ENCODE results near the gene PDE4D. TPM values are rescaled to one million over a fixed set of nuclear protein-coding genes. Genes with fewer than 3 reads are reported as not detected.

PDE4D gene
- total RNA-seq, 4 donors from 2014 or later, result 6.7 to 21.0 (median 15.0) TPM

DNA sequence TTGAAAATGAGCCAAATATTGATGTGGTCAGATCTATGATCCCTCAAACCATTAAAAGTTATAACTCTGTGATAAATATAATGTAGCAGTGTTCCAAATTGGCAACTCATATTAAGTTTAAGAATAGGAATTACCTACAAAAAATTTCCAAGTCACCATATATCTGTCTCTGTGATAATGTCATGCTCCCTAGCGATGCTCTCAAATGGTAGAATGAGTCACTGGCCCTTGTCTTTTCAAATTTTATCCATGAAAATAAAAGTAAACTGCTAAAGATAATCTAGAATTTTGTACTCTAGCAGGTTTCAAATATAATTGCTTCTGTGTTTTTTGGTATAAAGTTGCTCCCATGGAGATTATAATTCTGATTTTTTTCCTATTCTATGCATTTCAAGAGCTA lies 277.1 kb downstream of the PDE4D start:
- H3K4me3 ChIP-seq (ENCODE audit: low read depth, poor library complexity, severe bottlenecking), result no peak overlapping the region
- whole genome bisulfite sequencing, 2 donors, result 97 to 100% methylated on average over 1 of the region's 1 CpG
- intact Hi-C loops (cut with DNase I; ENCODE audit: low total_unique reads), result no loop called here
- DNase-seq (ENCODE audit: low spot score in 2 of 2), result no peak
- TF ChIP-seq POLR2A (IDR thresholded peaks at IDR 0.05), result no peak
- TF ChIP-seq, protein P1, sequence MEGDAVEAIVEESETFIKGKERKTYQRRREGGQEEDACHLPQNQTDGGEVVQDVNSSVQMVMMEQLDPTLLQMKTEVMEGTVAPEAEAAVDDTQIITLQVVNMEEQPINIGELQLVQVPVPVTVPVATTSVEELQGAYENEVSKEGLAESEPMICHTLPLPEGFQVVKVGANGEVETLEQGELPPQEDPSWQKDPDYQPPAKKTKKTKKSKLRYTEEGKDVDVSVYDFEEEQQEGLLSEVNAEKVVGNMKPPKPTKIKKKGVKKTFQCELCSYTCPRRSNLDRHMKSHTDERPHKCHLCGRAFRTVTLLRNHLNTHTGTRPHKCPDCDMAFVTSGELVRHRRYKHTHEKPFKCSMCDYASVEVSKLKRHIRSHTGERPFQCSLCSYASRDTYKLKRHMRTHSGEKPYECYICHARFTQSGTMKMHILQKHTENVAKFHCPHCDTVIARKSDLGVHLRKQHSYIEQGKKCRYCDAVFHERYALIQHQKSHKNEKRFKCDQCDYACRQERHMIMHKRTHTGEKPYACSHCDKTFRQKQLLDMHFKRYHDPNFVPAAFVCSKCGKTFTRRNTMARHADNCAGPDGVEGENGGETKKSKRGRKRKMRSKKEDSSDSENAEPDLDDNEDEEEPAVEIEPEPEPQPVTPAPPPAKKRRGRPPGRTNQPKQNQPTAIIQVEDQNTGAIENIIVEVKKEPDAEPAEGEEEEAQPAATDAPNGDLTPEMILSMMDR (IDR thresholded peaks at IDR 0.05), result no peak

DNA sequence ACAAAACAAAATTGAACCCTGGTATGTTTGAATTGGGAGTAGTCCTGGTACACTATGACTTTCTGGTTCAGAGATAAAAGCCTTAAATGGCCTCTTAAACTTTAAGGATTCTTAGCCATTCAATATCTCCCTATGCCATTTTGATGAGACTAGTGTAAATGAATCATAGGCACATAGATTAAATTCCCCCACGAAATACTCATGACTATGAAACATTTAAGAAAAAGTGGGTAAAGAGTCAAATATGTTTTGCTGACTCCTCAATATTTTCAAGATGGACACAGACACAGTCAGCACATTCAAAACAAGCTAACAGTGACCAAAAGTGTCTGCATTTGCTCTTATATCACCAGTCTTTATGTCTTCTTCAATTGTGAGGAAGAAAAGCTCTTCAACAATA lies 278.3 kb downstream of the PDE4D start:
- 81 to 91% methylated on average over 1 of the region's 1 CpG for WGBS, 2 donors
- DNase-seq (ENCODE audit: low spot score in 2 of 2), result no peak
- no peak for TF ChIP-seq POLR2A (IDR thresholded peaks at IDR 0.05)
- TF ChIP-seq, protein P1 (IDR thresholded peaks at IDR 0.05), result no peak
- no peak overlapping the region for H3K4me3 ChIP-seq (ENCODE audit: low read depth, poor library complexity, severe bottlenecking)
- intact Hi-C loops (cut with DNase I; ENCODE audit: low total_unique reads), result no loop called here

DNA sequence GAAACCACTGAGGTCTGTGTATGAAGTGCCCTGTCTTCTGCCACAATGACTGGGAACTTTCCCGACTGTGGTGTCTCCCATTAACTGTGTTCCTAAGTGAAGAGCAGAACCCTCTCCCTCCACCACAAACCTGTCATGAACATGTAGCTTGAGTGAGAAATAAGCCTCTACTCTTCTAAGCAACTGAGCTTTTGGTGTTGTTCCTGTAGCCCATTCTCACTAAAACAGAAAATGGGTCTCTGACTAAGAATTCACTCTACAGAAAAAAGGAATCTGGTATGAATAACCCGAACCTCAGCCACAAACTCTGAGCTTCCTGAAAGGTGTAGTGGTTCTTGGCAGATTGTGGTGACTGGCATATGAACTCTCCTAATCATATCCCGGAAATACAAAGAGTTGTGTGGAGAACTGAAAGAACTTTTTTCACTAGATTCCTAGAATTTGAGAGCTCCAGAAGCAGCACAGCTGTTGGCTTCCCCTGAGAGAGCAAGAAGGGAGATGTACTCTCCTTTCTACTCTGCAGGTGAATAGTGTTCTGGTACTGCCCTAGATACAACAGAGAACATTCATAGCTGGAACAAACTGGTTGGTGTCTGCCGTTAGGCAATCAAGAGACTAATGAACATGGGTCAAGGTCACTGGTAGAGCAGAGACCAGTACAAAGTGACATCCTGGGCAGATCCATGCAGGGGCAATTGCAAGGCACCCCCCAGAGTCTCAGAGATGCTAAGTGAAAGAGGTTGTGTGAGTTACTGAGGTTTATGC lies 283.8 kb downstream of the PDE4D start:
- WGBS, 2 donors, result 74 to 85% methylated on average over 4 of the region's 4 CpGs
- no peak for DNase-seq (ENCODE audit: low spot score in 2 of 2)
- intact Hi-C loops (cut with DNase I; ENCODE audit: low total_unique reads), result no loop called here
- H3K4me3 ChIP-seq (ENCODE audit: low read depth, poor library complexity, severe bottlenecking), result no peak overlapping the region
- TF ChIP-seq POLR2A (IDR thresholded peaks at IDR 0.05), result no peak
- TF ChIP-seq, protein P1 (IDR thresholded peaks at IDR 0.05), result no peak

DNA sequence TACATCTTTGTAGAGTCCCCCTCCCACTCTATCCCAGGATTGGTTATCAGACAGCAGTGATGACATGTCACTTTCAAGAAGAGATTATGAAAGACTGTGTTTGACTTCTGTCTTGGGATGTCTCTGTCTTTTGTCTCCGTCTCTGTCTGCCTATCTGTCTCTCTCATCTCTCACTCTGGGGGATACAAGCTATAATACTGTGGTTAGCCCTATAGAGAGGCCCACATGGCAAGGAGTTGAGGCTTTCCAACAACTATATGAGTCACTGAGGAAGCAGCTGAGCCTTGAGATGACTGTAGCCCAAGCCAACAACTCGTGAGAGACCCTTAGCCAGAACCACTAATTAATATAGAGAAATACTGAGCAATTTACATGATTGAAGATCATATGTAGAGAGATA lies 284.8 kb downstream of the PDE4D start:
- WGBS, 2 donors, result 80% methylated on average over 2 of the region's 2 CpGs
- no peak for DNase-seq (ENCODE audit: low spot score in 2 of 2)
- intact Hi-C loops (cut with DNase I; ENCODE audit: low total_unique reads), result no loop called here
- no peak overlapping the region for H3K4me3 ChIP-seq (ENCODE audit: low read depth, poor library complexity, severe bottlenecking)
- TF ChIP-seq, protein P1 (IDR thresholded peaks at IDR 0.05), result no peak
- TF ChIP-seq POLR2A (IDR thresholded peaks at IDR 0.05), result no peak

DNA sequence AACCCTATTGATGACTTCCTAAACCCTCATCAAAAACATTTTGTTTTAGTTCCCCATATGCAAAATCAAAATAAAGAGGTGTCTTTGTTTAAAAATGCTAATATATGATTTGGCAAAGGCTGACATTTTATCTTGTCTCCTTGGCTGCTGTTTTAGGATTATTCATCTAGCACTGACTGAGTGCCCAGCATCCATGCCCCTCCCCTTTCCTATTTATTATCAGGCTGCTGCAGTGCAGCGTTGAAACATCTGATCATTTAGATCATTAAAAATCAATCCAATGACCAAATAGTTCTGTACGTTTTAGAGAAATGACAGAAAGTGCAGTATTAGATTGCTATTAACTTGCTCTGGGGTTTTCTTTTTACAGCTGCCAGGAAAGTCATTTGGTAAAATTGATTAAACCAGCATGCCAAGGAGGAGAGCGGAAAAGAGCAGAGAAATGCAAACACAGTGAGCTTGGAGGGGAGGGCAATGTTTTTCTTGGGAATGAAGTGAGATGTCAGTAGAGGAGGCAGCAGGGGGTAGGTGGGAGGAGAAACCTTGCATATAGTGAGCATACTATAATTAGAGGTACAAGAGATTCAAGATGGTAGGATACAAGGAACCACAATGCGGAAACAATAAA lies 286.3 kb downstream of the PDE4D start:
- no peak overlapping the region for H3K4me3 ChIP-seq (ENCODE audit: low read depth, poor library complexity, severe bottlenecking)
- TF ChIP-seq POLR2A (IDR thresholded peaks at IDR 0.05), result no peak
- TF ChIP-seq, protein P1 (IDR thresholded peaks at IDR 0.05), result no peak
- intact Hi-C loops (cut with DNase I; ENCODE audit: low total_unique reads), result no loop called here
- 41 to 45% methylated on average over 4 of the region's 4 CpGs for WGBS, 2 donors
- DNase-seq (ENCODE audit: low spot score in 2 of 2), result no peak
